ENCODE measurements around the gene TARBP1. TPM values are rescaled to one million over a fixed set of nuclear protein-coding genes. Genes with fewer than 3 reads are reported as not detected.
"Not testable (repeated sequence)": the region's sequence is repeated elsewhere in the genome, so short reads cannot be mapped to it uniquely, and the experiment has no call there.

TARBP1 gene
- total RNA-seq, 1 donor from 2014 or later, result 30.4 TPM

- ChIA-PET CTCF (interaction anchor here (1.1 kb wide), 1 partner anchor 12 kb away, joined by 3 read pairs; no protein-coding TSS in a partner anchor), POLR2A (interaction anchor here (0.5 to 1.6 kb wide), 5 partner anchors 9 to 642 kb away, joined by 3 to 5 read pairs (median 3); partner anchors contain the start of gene RBM34)
Measured at GRCh38 chr1:234518876-234519275, 39.9 kb upstream of the TARBP1 start.

DNA sequence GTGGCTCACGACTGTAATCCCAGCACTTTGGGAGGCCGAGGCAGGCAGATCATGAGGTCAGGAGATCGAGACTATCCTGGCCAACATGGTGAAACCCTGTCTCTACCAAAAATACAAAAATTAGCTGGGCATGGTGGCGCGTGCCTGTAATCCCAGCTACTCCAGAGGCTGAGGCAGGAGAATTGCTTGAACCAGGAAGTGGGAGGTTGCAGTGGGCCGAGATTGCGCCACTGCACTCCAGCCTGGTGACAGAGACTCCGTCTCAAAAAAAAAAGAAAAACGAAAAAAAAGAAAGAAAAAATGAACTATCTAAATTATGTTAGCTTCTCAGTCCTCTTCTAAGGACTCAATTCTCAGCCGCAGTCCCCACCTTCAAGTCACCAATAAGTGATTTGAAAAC, 39.1 kb upstream of the TARBP1 start:
- intact Hi-C loops (cut with micrococcal nuclease); H3K9me3 Mint-ChIP-seq; H3K4me3 Mint-ChIP-seq; DNase-seq; CTCF ChIA-PET; ATAC-seq (ENCODE audit: low read depth); H3K36me3 Mint-ChIP-seq (ENCODE audit: low read depth); H3K27me3 Mint-ChIP-seq; H3K27ac Mint-ChIP-seq: not testable (repeated sequence)
- H3K4me1 Mint-ChIP-seq, result peaks cover 20% of the 10 kb centered on the region
- POLR2A ChIA-PET, result interaction anchor here (0.7 to 1.5 kb wide), 3 partner anchors 93 to 643 kb away, joined by 3 read pairs; partner anchors contain the start of gene RBM34

More at GRCh38 chr1:234518876-234519275, 39.9 kb upstream of the TARBP1 start:
- H3K4me1 Mint-ChIP-seq, result peaks cover 20% of the 10 kb centered on the region
- no peaks in the 10 kb centered on the region for H3K9me3 Mint-ChIP-seq
- DNase-seq (no peak), ATAC-seq (ENCODE audit: low read depth) (no peak)
- no peaks in the 10 kb centered on the region for H3K36me3 Mint-ChIP-seq (ENCODE audit: low read depth)
- no peak for TF ChIP-seq CTCF (IDR thresholded peaks at IDR 0.05)
- H3K4me3 Mint-ChIP-seq, result no peak overlapping the region
- H3K27me3 Mint-ChIP-seq, result no peaks in the 10 kb centered on the region
- intact Hi-C loops (cut with micrococcal nuclease), result no loop called here
- H3K27ac Mint-ChIP-seq, result peak overlapping the region; percentile 12

GRCh38 chr1:234517110-234517802, 38.3 kb upstream of the TARBP1 start:
- no peak for TF ChIP-seq CTCF (IDR thresholded peaks at IDR 0.05)
- no peaks in the 10 kb centered on the region for H3K36me3 Mint-ChIP-seq (ENCODE audit: low read depth)
- no peak for DNase-seq
- no peak overlapping the region for H3K27ac Mint-ChIP-seq
- intact Hi-C loops (cut with micrococcal nuclease), result no loop called here
- ChIA-PET CTCF (no interaction called here), POLR2A (interaction anchor here (1.5 kb wide), 1 partner anchor 643 kb away, joined by 3 read pairs; the partner anchor contains the start of gene RBM34)
- no peaks in the 10 kb centered on the region for H3K27me3 Mint-ChIP-seq
- no peak for ATAC-seq (ENCODE audit: low read depth)
- peaks cover 27% of the 10 kb centered on the region for H3K4me1 Mint-ChIP-seq
- H3K9me3 Mint-ChIP-seq, result no peaks in the 10 kb centered on the region
- H3K4me3 Mint-ChIP-seq, result no peak overlapping the region

DNA sequence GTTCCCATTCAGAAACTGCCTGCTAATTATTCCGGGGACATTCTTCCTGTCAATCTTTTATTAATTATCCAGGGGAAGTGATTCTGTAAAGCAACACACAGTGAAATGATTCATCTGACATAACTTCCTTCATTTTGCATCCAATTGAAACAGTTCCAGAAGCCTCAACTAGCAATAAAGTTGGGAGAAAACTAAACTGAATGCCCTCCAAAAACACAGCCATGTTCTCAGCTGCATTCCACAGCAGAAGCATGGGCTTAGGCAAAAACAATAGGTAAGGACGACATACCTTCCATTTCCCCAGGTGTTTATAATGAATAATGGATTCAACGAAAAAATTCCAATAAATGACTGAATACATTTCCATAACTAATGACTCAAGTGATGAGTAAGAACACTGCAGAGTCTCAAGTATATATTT, 36.9 kb upstream of the TARBP1 start:
- POLR2A ChIA-PET, result interaction anchor here (0.6 kb wide), 1 partner anchor 84 kb away, joined by 4 read pairs; no protein-coding TSS in a partner anchor
- intact Hi-C loops (cut with micrococcal nuclease), result no loop called here

DNA sequence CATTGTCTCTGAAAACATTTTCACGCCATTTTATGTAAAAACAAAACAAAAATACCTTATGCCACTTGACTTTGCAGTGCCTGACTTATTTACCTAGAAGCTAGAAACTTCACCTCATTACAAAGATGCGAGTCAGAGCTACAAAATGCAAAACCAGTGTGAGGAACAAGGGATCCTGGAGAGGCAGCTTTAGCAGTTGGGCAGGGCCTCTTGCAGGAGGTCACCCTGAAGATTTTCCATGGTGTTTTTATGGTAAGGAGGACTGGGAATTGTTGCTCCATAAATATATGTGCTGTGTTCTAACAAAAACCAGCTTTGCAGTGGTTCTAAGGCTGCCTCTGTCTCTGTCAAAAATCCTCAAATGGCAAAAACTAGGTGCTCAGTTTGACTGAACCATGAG, 36.4 kb upstream of the TARBP1 start:
- Mint-ChIP-seq H3K27me3 (no peaks in the 10 kb centered on the region), H3K4me3 (no peak overlapping the region), H3K4me1 (peaks cover 19% of the 10 kb centered on the region), H3K9me3 (no peaks in the 10 kb centered on the region), H3K36me3 (ENCODE audit: low read depth) (no peaks in the 10 kb centered on the region), H3K27ac (no peak overlapping the region)
- ATAC-seq (ENCODE audit: low read depth) (no peak), DNase-seq (no peak)
- no peak for TF ChIP-seq CTCF (IDR thresholded peaks at IDR 0.05)
- intact Hi-C loops (cut with micrococcal nuclease), result no loop called here
- CTCF ChIA-PET, result no interaction called here
- POLR2A ChIA-PET, result interaction anchor here (0.6 kb wide), 1 partner anchor 85 kb away, joined by 4 read pairs; no protein-coding TSS in a partner anchor

More for the DNA sequence above, 36.9 kb upstream of the TARBP1 start:
- no peak for DNase-seq
- H3K36me3 Mint-ChIP-seq (ENCODE audit: low read depth), result no peaks in the 10 kb centered on the region
- H3K27ac Mint-ChIP-seq, result no peak overlapping the region
- CTCF ChIA-PET, result no interaction called here
- ATAC-seq (ENCODE audit: low read depth), result no peak
- H3K9me3 Mint-ChIP-seq, result no peaks in the 10 kb centered on the region
- H3K4me1 Mint-ChIP-seq, result peaks cover 21% of the 10 kb centered on the region
- H3K4me3 Mint-ChIP-seq, result no peak overlapping the region
- H3K27me3 Mint-ChIP-seq, result no peaks in the 10 kb centered on the region
- no peak for TF ChIP-seq CTCF (IDR thresholded peaks at IDR 0.05)

Measured in activated B cell treated with CpG ODN at 0.5 μM for 24 hours (primary cell).